K562 (cell line): Measurements from ENCODE around the gene GPR27.

Experiments used
- CBX2 ChIP-seq: fragments of 200-600 bp; sonication (generic); IDR thresholded peaks from one replicate; pipeline ENCODE4 v1.6.1; 2012; ENCODE audit warnings: mild to moderate bottlenecking, low read length, inconsistent platforms; ENCODE audit not compliant: insufficient read depth, poor library complexity, severe bottlenecking
- CTCF ChIP-seq, 3 experiments: IDR thresholded peaks in 2 of 3; conservative IDR thresholded peaks in 1 of 3; 2 replicates each; pipeline ENCODE4 v1.5.1; 2011 to 2012; ENCODE audit warnings: low read length in 3 of 3, mild to moderate bottlenecking in 3 of 3, control low read depth in 2 of 3, improper control_type of control experiment in 1 of 3, inconsistent platforms in 1 of 3, low read depth in 1 of 3, mixed read lengths in 1 of 3, moderate library complexity in 1 of 3; ENCODE audit not compliant: insufficient read depth in 2 of 3
- FOXK1 ChIP-seq: sonication (generic); formaldehyde crosslinking; IDR thresholded peaks from 2 replicates; pipeline ENCODE4 v1.8.0; 2022; ENCODE audit warnings: missing genetic modification reagents, mild to moderate bottlenecking, borderline replicate concordance
- FUS ChIP-seq: fragments of 200-400 bp; formaldehyde crosslinking; optimal IDR thresholded peaks from 2 replicates; pipeline ENCODE3; 2017; ENCODE audit warnings: low read depth, low read length
- KAT2B ChIP-seq: IDR thresholded peaks from one replicate; pipeline ENCODE4 v1.6.1; 2012; ENCODE audit warnings: low read depth, mild to moderate bottlenecking, control low read depth, inconsistent platforms, low read length, moderate library complexity
- ZBTB33 ChIP-seq: sonication (generic); formaldehyde crosslinking; IDR thresholded peaks from 2 replicates; pipeline ENCODE4 v1.8.1; 2023; ENCODE audit warnings: mild to moderate bottlenecking, missing genetic modification reagents

GRCh38 chr3:71704915-71705314, 48.7 kb upstream of the GPR27 start:
- TF ChIP-seq FOXK1 (CRISPR knock-in tag) (no peak), ZBTB33 (CRISPR knock-in tag) (no peak), CBX2 (no peak), FUS (no peak), KAT2B (no peak), CTCF (IDR thresholded peaks at IDR 0.05 in 2 of 3, conservative IDR thresholded peaks at IDR 0.05 in 1 of 3; ENCODE audit: insufficient read depth in 2 of 3, low read depth in 1 of 3, low read length in 3 of 3) (no peak)
